Nephron (organoid): Measurements from ENCODE around the gene SPATA2.
A peak's percentile ranks its signal among the peaks of the same experiment; 100 is the strongest.
"Not testable (repeated sequence)": the region's sequence is repeated elsewhere in the genome, so short reads cannot be mapped to it uniquely, and the experiment has no call there.

Experiments
- H3K27ac Mint-ChIP-seq, 3 experiments: 2 replicates each; pipeline ENCODE4 v1.8.0; 2020; ENCODE audit warnings: mixed read lengths in 3 of 3, mild to moderate bottlenecking in 2 of 3, moderate library complexity in 1 of 3
- H3K27me3 Mint-ChIP-seq: 2 replicates; pipeline ENCODE4 v1.8.0; 2021; ENCODE audit warnings: low read depth, mild to moderate bottlenecking, moderate library complexity, mixed read lengths
- H3K36me3 Mint-ChIP-seq: 2 replicates; pipeline ENCODE4 v1.8.0; 2020; ENCODE audit warnings: low read depth, mixed read lengths
- H3K4me1 Mint-ChIP-seq: 2 replicates; pipeline ENCODE4 v1.8.0; 2020; ENCODE audit warnings: mixed read lengths
- H3K4me3 Mint-ChIP-seq, 3 experiments: 2 replicates each; pipeline ENCODE4 v1.8.0; 2020; ENCODE audit warnings: mild to moderate bottlenecking in 3 of 3, mixed read lengths in 3 of 3, moderate library complexity in 2 of 3
- H3K9me3 Mint-ChIP-seq: 2 replicates; pipeline ENCODE4 v1.8.0; 2020; ENCODE audit warnings: mixed read lengths
- CTCF ChIP-seq, 3 experiments: fragments of 200-600 bp; sonication (generic); IDR thresholded peaks; one replicate each; pipeline ENCODE4 v1.5.0; 2021; ENCODE audit warnings: antibody characterized with exemption in 3 of 3; ENCODE audit not compliant: unreplicated experiment in 3 of 3

Gene SPATA2

GRCh38 chr20:49915380-49916145, at the start of gene SPATA2:
SPATA2 (minus strand) TSS chr20:49915529; CDS start chr20:49908490, 7,039 bp downstream.
- Mint-ChIP-seq H3K4me1 (peaks cover 35% of the 10 kb centered on the region), H3K36me3 (no peaks in the 10 kb centered on the region), H3K27ac (peak within 1 kb of the TSS; percentile 99 to 100 (median 100)), H3K27me3 (peaks cover 4% of the 10 kb centered on the region), H3K4me3 (peak within 1 kb of the TSS; percentile 95 to 99 (median 97)), H3K9me3 (no peaks in the 10 kb centered on the region)
- no peak for TF ChIP-seq CTCF (IDR thresholded peaks at IDR 0.05; ENCODE audit: unreplicated experiment in 3 of 3)

- Mint-ChIP-seq H3K36me3 (peaks cover 38% of the 10 kb centered on the region), H3K27me3 (no peaks in the 10 kb centered on the region), H3K4me3 (no peak overlapping the region), H3K27ac (no peak overlapping the region), H3K9me3 (no peaks in the 10 kb centered on the region), H3K4me1 (no peaks in the 10 kb centered on the region)
- TF ChIP-seq CTCF (IDR thresholded peaks at IDR 0.05; ENCODE audit: unreplicated experiment in 3 of 3) = no peak
Measured at GRCh38 chr20:49961413-49961812, 46.1 kb upstream of the SPATA2 start.

GRCh38 chr20:49957089-49957938, 42.0 kb upstream of the SPATA2 start:
- not testable (repeated sequence) for H3K27me3 Mint-ChIP-seq, H3K4me1 Mint-ChIP-seq, H3K4me3 Mint-ChIP-seq, H3K9me3 Mint-ChIP-seq, H3K27ac Mint-ChIP-seq
- peaks cover 62% of the 10 kb centered on the region for H3K36me3 Mint-ChIP-seq

GRCh38 chr20:49956689-49957088, 41.4 kb upstream of the SPATA2 start:
- Mint-ChIP-seq H3K27me3 (no peaks in the 10 kb centered on the region), H3K4me1 (no peaks in the 10 kb centered on the region), H3K36me3 (peaks cover 67% of the 10 kb centered on the region), H3K27ac (no peak overlapping the region), H3K9me3 (no peaks in the 10 kb centered on the region), H3K4me3 (no peak overlapping the region)
- no peak for TF ChIP-seq CTCF (IDR thresholded peaks at IDR 0.05; ENCODE audit: unreplicated experiment in 3 of 3)

- not testable (repeated sequence) for H3K4me3 Mint-ChIP-seq, H3K27ac Mint-ChIP-seq, H3K4me1 Mint-ChIP-seq, H3K27me3 Mint-ChIP-seq, H3K9me3 Mint-ChIP-seq
- H3K36me3 Mint-ChIP-seq = peaks cover 67% of the 10 kb centered on the region
Measured at GRCh38 chr20:49955830-49956396, 40.6 kb upstream of the SPATA2 start.

GRCh38 chr20:49955167-49955566, 39.8 kb upstream of the SPATA2 start:
- Mint-ChIP-seq H3K27me3 (no peaks in the 10 kb centered on the region), H3K27ac (no peak overlapping the region), H3K4me1 (no peaks in the 10 kb centered on the region), H3K9me3 (no peaks in the 10 kb centered on the region), H3K36me3 (peaks cover 73% of the 10 kb centered on the region), H3K4me3 (no peak overlapping the region)
- no peak for TF ChIP-seq CTCF (IDR thresholded peaks at IDR 0.05; ENCODE audit: unreplicated experiment in 3 of 3)
